NT2/D1 (cell line): ENCODE data around the gene CRYBB1.

ENCODE experiments used
- DNase-seq: peaks from one replicate; pipeline ENCODE4 v3.0.0-alpha.2; 2011; ENCODE audit warnings: low read depth, low spot score
- H3K27me3 ChIP-seq: 2 replicates; pipeline ENCODE4 v1.6.0; 2011; ENCODE audit warnings: mild to moderate bottlenecking; ENCODE audit not compliant: insufficient read length, insufficient read depth
- H3K36me3 ChIP-seq: 2 replicates; pipeline ENCODE4 v1.6.1; 2011; ENCODE audit warnings: mild to moderate bottlenecking, low read length, mixed read lengths; ENCODE audit not compliant: insufficient read depth, insufficient read length
- H3K4me1 ChIP-seq: 2 replicates; pipeline ENCODE4 v1.5.1; 2011; ENCODE audit not compliant: insufficient read depth, insufficient read length
- H3K4me3 ChIP-seq: 2 replicates; pipeline ENCODE4 v1.5.1; 2011; ENCODE audit warnings: low read depth; ENCODE audit not compliant: insufficient read length
- H3K9ac ChIP-seq: 2 replicates; pipeline ENCODE4 v1.6.0; 2011; ENCODE audit warnings: low read depth; ENCODE audit not compliant: insufficient read length
- H3K9me3 ChIP-seq: 2 replicates; pipeline ENCODE4 v1.5.1; 2011; ENCODE audit warnings: mild to moderate bottlenecking, low read length; ENCODE audit not compliant: insufficient read depth
- SUZ12 ChIP-seq: IDR thresholded peaks from 2 replicates; pipeline ENCODE4 v1.6.1; 2011; ENCODE audit not compliant: insufficient read length, insufficient read depth; ENCODE audit errors: extremely low read depth
- YY1 ChIP-seq: IDR thresholded peaks from 2 replicates; pipeline ENCODE4 v1.6.1; 2011; ENCODE audit not compliant: insufficient read length, insufficient read depth
- ZNF274 ChIP-seq: IDR thresholded peaks from 2 replicates; pipeline ENCODE4 v1.6.1; 2011; ENCODE audit warnings: mild to moderate bottlenecking, low read depth, low read length

Gene CRYBB1

DNA sequence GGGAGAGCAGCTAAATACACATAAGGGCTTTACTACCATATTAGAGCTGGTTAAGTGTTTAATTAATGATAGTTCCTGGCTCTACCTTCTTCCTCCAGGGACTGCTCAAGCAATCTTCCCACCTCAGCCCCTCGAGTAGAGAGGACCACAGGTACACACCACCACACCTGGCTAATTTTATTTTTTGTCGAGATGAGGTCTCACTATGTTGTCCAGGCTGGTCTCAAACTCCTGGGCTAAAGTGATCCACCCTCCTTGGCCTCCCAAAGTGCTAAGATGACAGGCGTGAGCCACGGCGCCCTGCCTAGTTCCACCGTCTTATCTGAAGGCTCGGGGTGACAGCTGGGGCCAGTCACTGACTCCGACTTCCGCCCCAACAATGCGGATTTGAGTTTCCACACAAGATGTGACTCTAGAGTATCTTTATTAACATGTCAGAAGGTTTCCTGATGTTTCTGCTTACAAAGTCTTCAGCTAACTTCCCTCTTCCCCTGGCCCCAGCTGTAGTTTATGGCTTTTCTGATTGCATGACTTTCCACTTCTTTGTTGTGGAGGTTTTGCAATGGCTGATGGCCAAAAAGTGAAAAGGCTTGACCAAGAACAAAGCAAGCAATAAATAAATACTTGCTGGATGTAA, 44.7 kb downstream of the CRYBB1 start:
- no peak overlapping the region for H3K4me3 ChIP-seq
- peaks cover 2% of the 10 kb centered on the region for H3K36me3 ChIP-seq
- H3K9ac ChIP-seq, result no peak overlapping the region
- TF ChIP-seq ZNF274 (no peak), YY1 (no peak), SUZ12 (no peak)
- peaks cover 5% of the 10 kb centered on the region for H3K4me1 ChIP-seq
- no peaks in the 10 kb centered on the region for H3K9me3 ChIP-seq
- DNase-seq, result no peak
- no peaks in the 10 kb centered on the region for H3K27me3 ChIP-seq

DNA sequence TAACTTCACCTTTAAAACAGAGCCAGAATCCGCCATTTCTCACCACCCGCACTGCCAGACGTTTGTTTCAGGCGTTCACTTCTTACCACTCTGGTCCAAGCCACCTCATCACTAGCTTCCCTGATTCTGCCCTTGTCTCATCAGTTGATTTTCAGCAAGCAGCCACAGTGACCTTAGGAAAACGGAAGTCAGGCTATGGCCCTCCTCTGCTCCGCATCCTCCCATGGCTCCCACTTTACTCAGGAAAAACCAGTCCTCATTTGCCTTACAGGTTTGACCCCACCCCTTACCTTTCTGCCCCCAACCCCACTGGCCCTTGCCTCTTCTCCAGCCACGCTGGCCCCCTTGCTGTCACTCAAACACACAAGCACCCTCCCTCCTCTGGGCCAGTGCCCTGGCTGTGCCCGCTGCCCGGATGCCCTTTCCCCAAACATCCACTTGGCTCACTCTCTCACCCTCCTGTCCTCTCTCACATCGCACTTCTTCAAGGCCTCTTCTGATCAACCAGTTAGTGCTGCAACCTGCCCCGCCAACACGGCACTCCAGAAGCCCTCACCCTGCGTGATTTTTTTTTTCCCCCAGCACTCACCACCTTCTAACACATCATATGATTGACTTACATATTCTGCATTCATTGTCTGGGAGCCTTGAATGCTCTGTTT, 46.8 kb downstream of the CRYBB1 start:
- Histone ChIP-seq H3K9me3 (no peaks in the 10 kb centered on the region), H3K4me1 (peaks cover 6% of the 10 kb centered on the region), H3K27me3 (no peaks in the 10 kb centered on the region), H3K4me3 (no peak overlapping the region), H3K9ac (no peak overlapping the region), H3K36me3 (peaks cover 5% of the 10 kb centered on the region)
- TF ChIP-seq SUZ12 (no peak), ZNF274 (no peak), YY1 (no peak)
- no peak for DNase-seq

DNA sequence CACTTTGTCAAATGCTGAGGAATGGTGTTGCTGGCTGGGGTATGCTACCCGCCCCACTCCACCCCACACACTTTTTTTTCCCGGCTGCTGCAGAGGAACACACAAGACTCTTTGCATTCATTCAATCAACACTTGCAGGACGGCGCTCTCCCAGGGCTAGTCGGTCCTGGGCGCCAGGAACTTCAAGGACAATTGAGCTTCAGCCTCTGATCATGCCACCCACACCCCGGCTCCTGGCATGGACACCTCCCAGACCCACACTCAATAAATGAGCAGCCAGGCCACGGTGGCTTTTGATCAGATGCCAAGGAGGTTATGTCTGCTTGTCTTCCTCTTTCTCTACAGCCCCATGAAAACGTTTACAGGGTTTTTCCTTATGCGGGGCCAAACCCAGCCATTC, 47.7 kb downstream of the CRYBB1 start:
- no peaks in the 10 kb centered on the region for H3K27me3 ChIP-seq
- no peak for DNase-seq
- H3K4me3 ChIP-seq, result no peak overlapping the region
- peaks cover 6% of the 10 kb centered on the region for H3K36me3 ChIP-seq
- no peaks in the 10 kb centered on the region for H3K9me3 ChIP-seq
- TF ChIP-seq SUZ12 (no peak), ZNF274 (no peak), YY1 (no peak)
- peaks cover 8% of the 10 kb centered on the region for H3K4me1 ChIP-seq
- no peak overlapping the region for H3K9ac ChIP-seq

- H3K4me3 ChIP-seq, result no peak overlapping the region
- no peak overlapping the region for H3K9ac ChIP-seq
- DNase-seq, result no peak
- no peaks in the 10 kb centered on the region for H3K27me3 ChIP-seq
- peaks cover 18% of the 10 kb centered on the region for H3K36me3 ChIP-seq
- H3K4me1 ChIP-seq, result peaks cover 21% of the 10 kb centered on the region
- TF ChIP-seq YY1 (no peak), SUZ12 (no peak)
- no peaks in the 10 kb centered on the region for H3K9me3 ChIP-seq
Measured at GRCh38 chr22:26568207-26568706, 49.6 kb downstream of the CRYBB1 start.

GRCh38 chr22:26567610-26568009, 50.2 kb downstream of the CRYBB1 start:
- Histone ChIP-seq H3K4me1 (peaks cover 21% of the 10 kb centered on the region), H3K4me3 (no peak overlapping the region), H3K9ac (no peak overlapping the region), H3K36me3 (peaks cover 18% of the 10 kb centered on the region), H3K27me3 (no peaks in the 10 kb centered on the region), H3K9me3 (no peaks in the 10 kb centered on the region)
- TF ChIP-seq YY1, result no peak
- DNase-seq, result no peak

GRCh38 chr22:26566994-26567393, 50.8 kb downstream of the CRYBB1 start:
- no peak for DNase-seq
- no peak overlapping the region for H3K4me3 ChIP-seq
- no peaks in the 10 kb centered on the region for H3K9me3 ChIP-seq
- no peak overlapping the region for H3K9ac ChIP-seq
- H3K4me1 ChIP-seq, result peaks cover 21% of the 10 kb centered on the region
- no peak for TF ChIP-seq SUZ12
- no peak for TF ChIP-seq YY1
- TF ChIP-seq ZNF274, result no peak
- H3K36me3 ChIP-seq, result peaks cover 18% of the 10 kb centered on the region
- H3K27me3 ChIP-seq, result no peaks in the 10 kb centered on the region

- H3K36me3 ChIP-seq, result peaks cover 18% of the 10 kb centered on the region
- TF ChIP-seq YY1, result no peak
- no peak for TF ChIP-seq SUZ12
- TF ChIP-seq ZNF274, result no peak
- no peak overlapping the region for H3K9ac ChIP-seq
- H3K4me3 ChIP-seq, result no peak overlapping the region
- peaks cover 21% of the 10 kb centered on the region for H3K4me1 ChIP-seq
- no peaks in the 10 kb centered on the region for H3K27me3 ChIP-seq
- DNase-seq, result no peak
- no peaks in the 10 kb centered on the region for H3K9me3 ChIP-seq
Measured at GRCh38 chr22:26565889-26566288, 51.9 kb downstream of the CRYBB1 start.
